SK-N-MC (cell line): ENCODE results near the gene SLC35E3.

Experiments used
- EZH2 ChIP-seq: fragments of 200-600 bp; sonication (generic); IDR thresholded peaks from one replicate; pipeline ENCODE4 v1.6.1; 2017; ENCODE audit warnings: antibody characterized with exemption
- FOXP2 ChIP-seq: optimal IDR thresholded peaks from 2 replicates; pipeline ENCODE3; 2011; ENCODE audit warnings: mild to moderate bottlenecking, moderate library complexity; ENCODE audit not compliant: insufficient read depth; ENCODE audit errors: extremely low read length, control extremely low read depth
- POLR2AphosphoS5 ChIP-seq: IDR thresholded peaks from 2 replicates; pipeline ENCODE4 v1.6.1; 2012; ENCODE audit warnings: mild to moderate bottlenecking, low read depth, low read length, borderline replicate concordance

DNA sequence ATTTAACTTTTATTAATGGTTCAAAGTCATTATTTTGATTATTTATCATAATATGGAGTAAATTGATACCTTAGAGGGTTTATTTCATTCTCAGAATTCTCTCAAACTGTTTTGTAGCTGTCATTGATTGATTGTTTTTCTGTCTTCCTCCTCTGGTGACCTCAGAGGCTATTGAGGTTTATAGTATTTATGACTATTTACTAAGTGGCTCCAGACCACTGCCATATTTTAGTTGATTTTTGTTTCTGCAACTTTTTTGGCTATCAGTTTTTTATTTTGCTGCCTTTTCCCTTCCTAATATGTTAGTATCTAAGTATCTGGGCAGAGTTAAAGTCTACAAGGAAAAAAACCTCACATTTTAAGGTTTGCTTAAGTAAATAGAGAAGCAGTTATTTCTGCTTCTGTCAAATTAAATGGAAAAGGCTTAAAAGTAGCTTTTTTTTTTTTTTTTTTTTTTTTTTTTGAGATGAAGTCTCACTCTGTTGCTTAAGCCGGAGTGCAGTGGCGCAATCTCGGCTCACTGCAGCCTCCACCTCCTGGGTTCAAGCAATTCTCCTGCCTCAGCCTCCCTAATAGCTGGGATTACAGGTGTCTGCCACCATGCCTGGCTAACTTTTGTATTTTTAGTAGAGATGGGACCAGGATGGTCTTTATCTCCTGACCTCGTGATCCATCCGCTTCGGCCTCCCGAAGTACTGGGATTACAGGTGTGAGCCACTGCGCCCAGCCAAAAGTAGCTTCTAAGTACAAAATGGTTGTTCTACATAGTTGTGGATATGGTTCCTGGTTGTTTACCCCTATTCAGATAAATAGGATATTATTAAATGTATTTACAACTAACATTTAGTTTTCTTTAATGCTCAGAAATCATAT is 70.2 kb downstream of the SLC35E3 start:
- TF ChIP-seq EZH2 (no peak), FOXP2 (no peak), POLR2AphosphoS5 (no peak)
